ENCODE data around the gene CD40.

DNA sequence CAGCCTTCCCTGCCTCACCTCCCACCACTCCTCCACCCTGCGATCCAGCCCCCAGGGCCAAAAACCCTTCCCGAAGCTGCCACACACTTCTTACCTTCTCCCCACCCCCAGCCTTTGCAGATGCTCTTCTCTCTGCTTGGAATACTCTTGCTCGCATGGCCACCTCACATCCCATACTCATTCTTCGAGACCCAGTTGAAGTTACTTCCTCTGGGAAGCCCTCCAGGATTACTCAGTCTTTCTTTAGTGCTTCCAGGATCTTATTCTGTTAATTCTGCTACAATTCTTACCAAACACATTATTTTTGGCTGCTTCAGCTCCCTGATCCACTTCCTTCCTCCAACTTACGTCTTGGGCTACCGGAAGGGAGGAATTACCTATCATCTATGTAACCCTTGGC is 54.3 kb downstream of the CD40 start:
- TF ChIP-seq POLR2AphosphoS5 (IDR thresholded peaks at IDR 0.05; ENCODE audit: low read length), result no peak
- no peak for TF ChIP-seq PAX5 (IDR thresholded peaks at IDR 0.05; ENCODE audit: borderline replicate concordance, low read depth, low read length)
- no peak for TF ChIP-seq POLR2A (IDR thresholded peaks at IDR 0.05; ENCODE audit: low read depth, low read length)
- no peak for TF ChIP-seq RELA (IDR thresholded peaks at IDR 0.05; ENCODE audit: borderline replicate concordance, partially characterized antibody)
- TF ChIP-seq, protein P1, sequence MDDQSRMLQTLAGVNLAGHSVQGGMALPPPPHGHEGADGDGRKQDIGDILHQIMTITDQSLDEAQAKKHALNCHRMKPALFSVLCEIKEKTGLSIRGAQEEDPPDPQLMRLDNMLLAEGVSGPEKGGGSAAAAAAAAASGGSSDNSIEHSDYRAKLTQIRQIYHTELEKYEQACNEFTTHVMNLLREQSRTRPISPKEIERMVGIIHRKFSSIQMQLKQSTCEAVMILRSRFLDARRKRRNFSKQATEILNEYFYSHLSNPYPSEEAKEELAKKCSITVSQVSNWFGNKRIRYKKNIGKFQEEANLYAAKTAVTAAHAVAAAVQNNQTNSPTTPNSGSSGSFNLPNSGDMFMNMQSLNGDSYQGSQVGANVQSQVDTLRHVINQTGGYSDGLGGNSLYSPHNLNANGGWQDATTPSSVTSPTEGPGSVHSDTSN (IDR thresholded peaks at IDR 0.05; ENCODE audit: insufficient replicate concordance, low read depth, low read length), result no peak
- TF ChIP-seq, protein P2, sequence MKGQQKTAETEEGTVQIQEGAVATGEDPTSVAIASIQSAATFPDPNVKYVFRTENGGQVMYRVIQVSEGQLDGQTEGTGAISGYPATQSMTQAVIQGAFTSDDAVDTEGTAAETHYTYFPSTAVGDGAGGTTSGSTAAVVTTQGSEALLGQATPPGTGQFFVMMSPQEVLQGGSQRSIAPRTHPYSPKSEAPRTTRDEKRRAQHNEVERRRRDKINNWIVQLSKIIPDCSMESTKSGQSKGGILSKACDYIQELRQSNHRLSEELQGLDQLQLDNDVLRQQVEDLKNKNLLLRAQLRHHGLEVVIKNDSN (IDR thresholded peaks at IDR 0.05; ENCODE audit: borderline replicate concordance, extremely low read length, insufficient read depth, low read depth, low read length), result no peak
- TF ChIP-seq, protein P3, sequence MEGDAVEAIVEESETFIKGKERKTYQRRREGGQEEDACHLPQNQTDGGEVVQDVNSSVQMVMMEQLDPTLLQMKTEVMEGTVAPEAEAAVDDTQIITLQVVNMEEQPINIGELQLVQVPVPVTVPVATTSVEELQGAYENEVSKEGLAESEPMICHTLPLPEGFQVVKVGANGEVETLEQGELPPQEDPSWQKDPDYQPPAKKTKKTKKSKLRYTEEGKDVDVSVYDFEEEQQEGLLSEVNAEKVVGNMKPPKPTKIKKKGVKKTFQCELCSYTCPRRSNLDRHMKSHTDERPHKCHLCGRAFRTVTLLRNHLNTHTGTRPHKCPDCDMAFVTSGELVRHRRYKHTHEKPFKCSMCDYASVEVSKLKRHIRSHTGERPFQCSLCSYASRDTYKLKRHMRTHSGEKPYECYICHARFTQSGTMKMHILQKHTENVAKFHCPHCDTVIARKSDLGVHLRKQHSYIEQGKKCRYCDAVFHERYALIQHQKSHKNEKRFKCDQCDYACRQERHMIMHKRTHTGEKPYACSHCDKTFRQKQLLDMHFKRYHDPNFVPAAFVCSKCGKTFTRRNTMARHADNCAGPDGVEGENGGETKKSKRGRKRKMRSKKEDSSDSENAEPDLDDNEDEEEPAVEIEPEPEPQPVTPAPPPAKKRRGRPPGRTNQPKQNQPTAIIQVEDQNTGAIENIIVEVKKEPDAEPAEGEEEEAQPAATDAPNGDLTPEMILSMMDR (IDR thresholded peaks at IDR 0.05 in 2 of 3, conservative IDR thresholded peaks at IDR 0.05 in 1 of 3; ENCODE audit: control insufficient read depth in 2 of 3, extremely low read depth in 1 of 3, insufficient read depth in 1 of 3, low read depth in 3 of 3, low read length in 3 of 3), result no peak
- TF ChIP-seq SMC3 (IDR thresholded peaks at IDR 0.05; ENCODE audit: borderline replicate concordance, low read length), result no peak
- no peak for TF ChIP-seq ZNF274 (IDR thresholded peaks at IDR 0.05; ENCODE audit: insufficient read depth, insufficient read length)
- TF ChIP-seq GABPA (IDR thresholded peaks at IDR 0.05; ENCODE audit: low read depth), result no peak

Data from GM12878 (cell line).